ENCODE measurements around the gene GRB2.

GRB2 gene

GRCh38 chr17:75414488-75414887, 9.0 kb upstream of the GRB2 start:
- DNase-seq, result no peak

- DNase-seq, result peak in 33 of 56 donors; percentile 3 to 71 (median 25)
Observed at GRCh38 chr17:75412455-75413317, 7.2 kb upstream of the GRB2 start.

- no peak for DNase-seq
Observed at GRCh38 chr17:75411328-75412067, 6.0 kb upstream of the GRB2 start.

GRCh38 chr17:75410141-75410540, 4.7 kb upstream of the GRB2 start:
- DNase-seq, result no peak

GRCh38 chr17:75407655-75408352, 2.3 kb upstream of the GRB2 start:
- DNase-seq, result peak in 1 of 56 donors; percentile 30

- DNase-seq, result peak in 14 of 56 donors; percentile 11 to 50 (median 28)
Observed at GRCh38 chr17:75406222-75406615, 741 bp upstream of the GRB2 start.

GRCh38 chr17:75404731-75405364, 630 bp downstream of the GRB2 start:
- peak in 22 of 56 donors; percentile 8 to 62 (median 34) for DNase-seq

GRCh38 chr17:75404223-75404730, 1.2 kb downstream of the GRB2 start:
- peak in 40 of 56 donors; percentile 7 to 73 (median 39) for DNase-seq

GRCh38 chr17:75403131-75403530, 2.3 kb downstream of the GRB2 start:
- DNase-seq, result no peak

- DNase-seq, result no peak
Observed at GRCh38 chr17:75402026-75402425, 3.5 kb downstream of the GRB2 start.

- DNase-seq, result no peak
Observed at GRCh38 chr17:75400326-75400939, 5.0 kb downstream of the GRB2 start.

GRCh38 chr17:75398279-75398678, 7.2 kb downstream of the GRB2 start:
- DNase-seq, result no peak

- no peak for DNase-seq
Observed at GRCh38 chr17:75397217-75397616, 8.3 kb downstream of the GRB2 start.

- no peak for DNase-seq
Observed at GRCh38 chr17:75396796-75397195, 8.7 kb downstream of the GRB2 start.

- no peak for DNase-seq
Observed at GRCh38 chr17:75396025-75396424, 9.5 kb downstream of the GRB2 start.

GRCh38 chr17:75394332-75394918, 11.1 kb downstream of the GRB2 start:
- no peak for DNase-seq

- DNase-seq, result peak; percentile 53 to 99 (median 97)
Observed at GRCh38 chr17:75393523-75394331, 11.8 kb downstream of the GRB2 start.

GRCh38 chr17:75392559-75392958, 12.9 kb downstream of the GRB2 start:
- DNase-seq, result no peak

- no peak for DNase-seq
Observed at GRCh38 chr17:75390982-75391381, 14.5 kb downstream of the GRB2 start.

Measured in amygdala (tissue), 56 donors.